HG03439 (cell line): ENCODE data around the gene SHC1.
A peak's percentile ranks its signal among the peaks of the same experiment; 100 is the strongest.

ENCODE experiments used
- ATAC-seq: cut with Tn5 transposase; IDR thresholded peaks from one replicate; pipeline ENCODE4 v1.9.1; 2021; ENCODE audit warnings: mild to moderate bottlenecking, moderate library complexity; ENCODE audit not compliant: unreplicated experiment

The SHC1 gene

GRCh38 chr1:154974808-154975408 lies 4.4 kb upstream of the SHC1 start:
- ATAC-seq = peak; percentile 53

DNA sequence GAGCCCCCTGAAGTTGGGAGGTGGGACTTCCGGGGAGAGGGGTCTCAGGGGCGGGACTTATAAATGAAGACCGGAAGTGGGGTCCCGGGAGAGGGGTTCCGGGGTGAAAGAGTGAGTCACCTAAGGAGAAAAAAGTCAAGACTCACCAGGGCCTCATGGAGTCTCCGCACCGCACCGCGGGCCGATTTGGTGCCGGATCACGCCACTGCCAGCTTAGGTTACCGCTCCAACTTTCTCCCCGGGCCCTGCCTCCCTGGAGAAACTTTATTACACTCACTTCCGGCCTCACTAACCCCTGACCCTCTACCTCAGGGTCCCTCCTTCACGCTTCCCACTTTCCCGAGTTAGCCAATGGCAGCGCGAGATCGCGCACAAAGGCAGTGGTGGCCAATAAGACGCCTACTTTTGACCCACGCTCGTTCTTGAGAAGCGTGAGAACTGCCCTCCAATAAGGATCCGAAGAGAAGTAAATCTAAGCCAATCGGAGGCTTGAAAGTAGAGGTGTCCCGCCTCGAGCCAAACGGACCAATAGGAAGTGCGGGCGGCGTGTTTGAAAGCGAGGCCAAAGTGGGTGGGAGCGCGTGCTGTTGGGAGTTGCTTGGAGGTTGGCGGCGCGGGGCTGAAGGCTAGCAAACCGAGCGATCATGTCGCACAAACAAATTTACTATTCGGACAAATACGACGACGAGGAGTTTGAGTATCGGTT lies 3.7 kb upstream of the SHC1 start, which contains the start of gene CKS1B:
Gene CKS1B, plus strand, starts transcription at position 580 of the 706 bp plus-strand sequence. Its CDS starts 65 bp downstream, at position 645.
- peak; percentile 77 for ATAC-seq

GRCh38 chr1:154973344-154974101 lies 3.0 kb upstream of the SHC1 start:
- ATAC-seq = peak; percentile 27

DNA sequence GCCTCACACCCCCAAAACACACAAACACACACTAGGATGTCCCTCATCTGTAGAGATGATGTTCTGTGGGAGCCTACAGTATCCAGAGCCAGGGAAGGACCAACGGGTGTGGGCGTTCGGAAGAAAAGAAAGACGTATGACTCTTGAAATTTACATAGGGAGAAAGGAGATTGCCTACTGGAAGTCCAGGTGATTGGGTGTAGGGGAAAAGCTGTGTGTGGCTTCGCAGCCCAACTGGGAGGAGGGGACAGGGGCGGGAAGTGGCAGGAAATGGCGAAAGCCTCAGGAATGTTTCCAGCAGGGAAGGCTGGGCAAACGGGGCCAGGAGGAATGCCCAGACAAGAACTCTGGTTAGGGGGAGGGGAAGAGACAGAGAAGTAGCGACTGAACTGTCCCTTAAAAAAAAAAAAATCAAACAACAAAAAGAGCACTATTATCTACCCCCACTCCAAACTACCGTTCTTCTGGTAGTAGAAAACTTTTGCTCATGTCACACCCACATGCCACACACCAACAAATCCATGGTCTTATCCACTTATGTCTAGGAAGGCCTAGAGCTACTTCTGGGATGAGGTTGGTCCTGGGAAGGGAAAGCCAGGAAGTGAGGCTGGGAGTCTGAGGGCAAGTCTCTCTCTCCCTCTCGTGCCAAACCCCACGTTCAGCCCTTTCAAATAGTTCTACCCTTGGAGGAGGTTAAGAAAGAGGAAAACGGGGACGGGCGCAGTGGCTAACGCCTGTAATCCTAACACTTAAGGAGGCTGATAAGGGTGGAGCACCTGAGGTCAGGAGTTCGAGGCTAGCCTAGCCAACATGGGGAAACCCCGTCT lies 2.2 kb upstream of the SHC1 start:
- ATAC-seq = no peak

- ATAC-seq = no peak
Observed at GRCh38 chr1:154972213-154972516, 1.6 kb upstream of the SHC1 start.

DNA sequence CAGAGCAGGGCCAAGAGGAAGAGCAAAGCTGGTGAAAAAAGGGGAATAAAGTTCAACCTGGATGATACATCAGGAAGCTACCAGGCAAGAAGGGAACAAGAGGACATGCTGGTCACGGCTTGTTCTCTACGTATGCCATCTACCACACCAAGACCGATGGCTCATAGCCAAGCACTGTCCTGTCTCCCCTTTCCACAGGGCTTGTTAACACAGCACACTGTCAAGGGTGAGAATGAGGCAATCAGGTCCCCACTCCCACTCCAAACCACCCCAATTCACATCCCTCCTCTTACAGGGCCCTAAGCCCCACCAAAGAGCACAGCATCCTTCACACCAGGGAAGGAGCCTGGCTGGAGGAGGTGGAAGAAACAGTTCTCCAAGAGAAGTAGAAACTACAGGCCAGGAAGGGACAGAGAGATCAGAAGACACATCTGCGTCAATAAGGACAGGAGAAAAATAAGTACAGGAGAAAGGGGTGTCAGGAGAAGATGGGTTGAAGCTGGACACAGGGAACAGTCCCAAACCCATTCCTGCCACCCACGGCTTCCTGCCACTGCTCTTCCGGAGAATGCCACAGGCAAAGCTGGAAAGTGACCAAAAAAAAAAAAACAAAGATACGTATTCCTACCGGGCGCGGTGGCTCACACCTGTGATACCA lies 923 bp upstream of the SHC1 start:
- ATAC-seq = no peak

DNA sequence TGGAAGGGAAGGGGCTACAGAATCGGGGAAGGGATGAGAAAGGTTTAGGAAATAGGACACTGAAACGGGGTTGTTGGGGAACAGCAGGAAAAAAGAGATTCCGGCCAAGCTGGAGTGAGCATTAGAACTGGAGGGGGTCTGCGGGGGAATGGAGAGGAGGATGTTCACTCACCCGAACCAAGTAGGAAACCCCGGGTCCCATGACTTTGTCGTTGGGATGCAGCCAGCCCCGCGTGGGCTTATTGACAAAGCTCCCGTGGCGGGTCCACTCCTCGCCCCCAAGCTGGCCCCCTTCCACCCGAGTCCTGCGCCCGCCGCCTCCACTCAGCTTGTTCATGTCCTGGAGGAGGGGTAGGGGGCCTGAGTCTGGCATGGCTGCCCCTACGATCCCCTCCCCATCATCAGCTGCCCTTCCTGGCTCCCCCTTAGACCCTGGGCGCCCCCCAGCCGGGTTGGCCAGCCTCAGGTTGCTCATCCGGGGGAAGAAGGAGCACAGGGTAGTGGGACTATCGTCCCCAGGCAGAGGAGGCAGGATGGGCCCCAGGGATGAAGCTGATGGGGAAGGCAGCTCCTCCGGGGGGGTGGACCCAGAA lies 591 bp downstream of the SHC1 start:
- no peak for ATAC-seq

GRCh38 chr1:154969246-154969645 lies 1.3 kb downstream of the SHC1 start:
- no peak for ATAC-seq

- ATAC-seq = no peak
Observed at GRCh38 chr1:154968731-154969130, 1.8 kb downstream of the SHC1 start.

- no peak for ATAC-seq
Observed at GRCh38 chr1:154967331-154967950, 3.1 kb downstream of the SHC1 start.

GRCh38 chr1:154966111-154966510 lies 4.4 kb downstream of the SHC1 start:
- no peak for ATAC-seq

GRCh38 chr1:154964359-154964758 lies 6.2 kb downstream of the SHC1 start:
- no peak for ATAC-seq

DNA sequence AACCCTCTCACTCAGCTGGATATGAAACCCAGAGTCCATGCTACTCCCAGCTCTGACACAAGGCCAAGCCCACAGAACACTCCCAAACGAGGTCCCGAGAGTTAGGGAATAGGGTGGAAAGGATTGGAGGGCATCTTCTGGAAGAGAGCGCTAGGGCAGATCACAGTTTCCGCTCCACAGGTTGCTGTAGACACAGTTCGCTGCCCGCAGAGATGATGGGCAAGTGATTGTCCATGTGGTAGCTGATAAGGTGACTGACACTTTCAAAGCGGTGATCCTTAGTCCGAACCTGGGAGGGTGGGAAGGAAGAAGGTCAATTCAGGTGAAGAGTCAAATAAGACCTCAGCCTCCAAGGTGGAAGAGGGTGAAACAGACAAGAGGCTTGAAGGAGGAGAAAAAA lies 6.9 kb downstream of the SHC1 start:
- ATAC-seq = no peak

DNA sequence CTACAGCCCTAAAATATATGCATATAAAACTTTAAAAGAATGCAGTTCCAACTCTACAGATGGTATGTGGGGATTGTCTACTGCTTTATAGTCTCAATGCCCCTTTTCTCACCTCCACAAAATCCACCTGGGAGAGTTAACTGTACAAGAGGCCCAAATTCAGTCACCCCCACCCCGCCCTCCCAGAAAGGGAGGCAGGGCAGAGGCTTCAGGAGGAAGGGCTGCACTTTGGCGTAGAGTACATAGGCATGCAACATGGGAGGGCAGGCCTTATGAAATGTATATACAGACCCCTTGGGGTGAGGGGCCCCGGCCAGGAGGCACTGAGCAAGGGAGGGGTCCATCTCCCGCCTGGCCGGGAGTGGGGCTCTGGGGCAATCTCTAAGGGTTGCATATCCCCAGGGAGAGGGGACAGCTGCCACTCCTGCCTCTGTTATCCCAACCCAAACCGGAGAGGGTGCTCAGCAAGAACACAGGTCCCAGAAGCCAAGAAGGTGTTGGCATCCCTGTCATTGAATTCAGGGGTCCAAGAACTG lies 7.7 kb downstream of the SHC1 start:
- ATAC-seq = no peak

DNA sequence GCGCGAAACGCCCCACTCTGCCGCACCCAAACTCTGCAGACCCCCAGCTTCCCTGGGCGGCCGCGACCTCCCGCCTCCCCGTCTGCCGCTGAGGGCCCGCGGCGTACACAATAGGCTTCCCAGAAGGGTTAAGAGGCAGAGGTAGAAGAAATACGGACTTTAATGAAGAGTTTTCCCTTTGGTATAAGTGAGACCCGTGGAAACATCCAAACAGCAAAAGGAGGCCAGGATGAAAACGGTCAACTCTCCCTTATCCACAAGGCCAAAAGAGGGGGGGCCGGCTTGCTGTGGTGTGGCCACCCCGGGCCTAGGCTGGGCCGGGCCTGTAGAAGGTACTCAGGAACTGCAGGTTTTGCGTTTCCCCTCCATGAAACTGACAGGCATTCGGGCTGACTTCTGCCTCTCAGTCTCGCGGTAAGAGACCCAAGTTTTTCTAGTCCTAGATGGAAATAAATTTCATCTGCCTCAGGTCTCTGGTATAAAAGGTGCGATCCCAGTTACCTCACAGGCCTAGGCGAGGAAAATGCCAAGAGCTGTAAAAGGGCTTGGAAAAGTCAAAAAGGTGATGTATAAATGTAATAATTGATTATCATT lies 8.3 kb downstream of the SHC1 start:
- ATAC-seq = no peak

- peak; percentile 68 for ATAC-seq
Observed at GRCh38 chr1:154961207-154962155, 9.1 kb downstream of the SHC1 start, which contains the start of gene PYGO2. Gene PYGO2, minus strand, starts transcription at chr1:154961782. Its CDS starts 206 bp downstream, at chr1:154961576.

DNA sequence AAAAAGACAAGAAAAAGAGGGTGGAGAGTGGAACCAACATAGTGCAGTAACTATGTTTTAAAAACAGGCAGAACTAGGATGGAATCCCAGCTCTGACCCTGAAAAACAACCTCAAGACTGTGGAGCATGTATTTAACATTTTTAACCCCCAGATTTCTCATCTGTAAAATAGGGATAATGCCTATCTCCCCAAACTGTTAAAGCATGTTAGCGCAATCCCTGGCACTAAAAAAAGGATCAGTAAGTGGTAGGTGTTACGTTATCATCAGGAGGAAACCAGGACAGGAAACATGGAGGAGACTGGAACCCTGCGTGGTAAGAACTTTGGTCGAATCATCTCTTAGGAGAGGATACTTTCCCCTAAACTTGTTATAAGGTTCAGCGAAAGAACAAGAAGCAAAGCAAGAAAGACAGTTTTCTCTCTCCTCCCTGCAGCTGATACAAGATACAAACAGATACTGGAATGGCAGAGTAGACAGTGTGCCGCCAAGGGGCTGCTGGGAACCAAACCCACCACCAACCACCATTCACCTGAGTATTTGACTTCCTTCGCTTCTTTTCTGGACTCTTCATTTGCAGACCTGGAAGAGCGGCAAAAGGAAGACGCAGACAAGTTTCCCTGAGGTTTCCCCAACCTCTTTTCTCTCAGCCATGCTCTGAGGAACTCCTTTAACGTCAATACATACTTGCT lies 10.0 kb downstream of the SHC1 start:
- no peak for ATAC-seq

DNA sequence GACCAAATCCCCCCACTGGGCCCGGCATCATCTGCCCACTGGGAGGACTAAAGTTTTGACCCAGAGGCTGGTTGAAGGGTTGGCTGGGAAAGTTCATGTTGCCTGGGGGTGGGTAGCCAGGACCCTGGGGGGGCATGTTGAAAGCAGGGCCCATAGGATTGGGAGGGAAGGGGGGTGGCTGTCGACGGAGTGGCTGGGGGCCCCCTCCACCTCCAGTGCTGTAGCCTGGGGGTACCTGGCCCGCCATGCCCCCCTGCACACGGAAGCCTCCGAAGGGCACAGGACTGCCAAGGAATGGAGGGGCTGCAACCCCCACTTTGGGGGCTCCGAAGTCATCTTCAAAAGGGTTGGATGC lies 11.1 kb downstream of the SHC1 start:
- no peak for ATAC-seq
